Small intestine (tissue), 7 donors: ENCODE data around the gene GADD45B. TPM values are rescaled to one million over a fixed set of nuclear protein-coding genes. Genes with fewer than 3 reads are reported as not detected.
A peak's percentile ranks its signal among the peaks of the same experiment; 100 is the strongest.
"Not testable (repeated sequence)": the region's sequence is repeated elsewhere in the genome, so short reads cannot be mapped to it uniquely, and the experiment has no call there.

Experiments used
- DNase-seq, 2 donors: peaks; one replicate each; pipeline versions ENCODE4 v3.0.0 to v3.0.0-alpha.2; 2013
- FAIRE-seq: peaks from 2 replicates; lab custom pipeline; 2012; peaks lifted over from hg19 to GRCh38; lab: Jason Lieb, UNC
- H3K27ac ChIP-seq, 3 donors: one replicate each; pipeline ENCODE4 v1.5.1; 2013; ENCODE audit warnings: low read length in 2 of 3, mild to moderate bottlenecking in 2 of 3, control low read depth in 1 of 3, inconsistent platforms in 1 of 3, low read depth in 1 of 3, moderate library complexity in 1 of 3
- H3K27me3 ChIP-seq, 3 donors: one replicate each; pipeline ENCODE4 v1.6.1; 2013; ENCODE audit warnings: low read length in 3 of 3, inconsistent platforms in 1 of 3; ENCODE audit not compliant: control insufficient read depth in 3 of 3, insufficient read depth in 3 of 3
- H3K36me3 ChIP-seq, 3 donors: one replicate each; pipeline ENCODE4 v1.6.1; 2013; ENCODE audit warnings: low read length in 3 of 3, inconsistent platforms in 1 of 3, low read depth in 1 of 3, mild to moderate bottlenecking in 1 of 3, moderate library complexity in 1 of 3; ENCODE audit not compliant: control insufficient read depth in 3 of 3, insufficient read depth in 2 of 3
- H3K4me1 ChIP-seq, 3 donors: one replicate each; pipeline ENCODE4 v1.6.1; 2013; ENCODE audit warnings: low read length in 2 of 3, inconsistent platforms in 1 of 3, low read depth in 1 of 3, mild to moderate bottlenecking in 1 of 3, moderate library complexity in 1 of 3; ENCODE audit not compliant: control insufficient read depth in 3 of 3, insufficient read depth in 2 of 3
- H3K4me3 ChIP-seq, 3 donors: one replicate each; pipeline ENCODE4 v1.5.1; 2013; ENCODE audit warnings: low read length in 3 of 3, control low read depth in 1 of 3, inconsistent platforms in 1 of 3, low read depth in 1 of 3, mild to moderate bottlenecking in 1 of 3, moderate library complexity in 1 of 3
- H3K9me3 ChIP-seq, 2 donors: one replicate each; pipeline ENCODE4 v1.6.1; 2013; ENCODE audit warnings: low read depth in 1 of 2, low read length in 1 of 2; ENCODE audit not compliant: control insufficient read depth in 2 of 2, insufficient read depth in 1 of 2
- WGBS, 3 donors: extraction: QIAGEN DNeasy Blood & Tissue Kit; methylation state at CpG; one replicate each; pipeline ENCODE4 v1.1.7; 2013; 5-methylcytosine and 5-hydroxymethylcytosine counted together
- polyA plus RNA-seq, 4 donors: library from polyadenylated mRNA; stranded (reverse) in 3 of 4; unstranded in 1 of 4; fragments of 200-250 nt in 3 of 4; fragments of 120-200 nt in 1 of 4; gene quantifications; one replicate each; pipeline versions ENCODE4 v1.2.1 to v1.2.3, GENCODE V29; 2013
- donor health status: healthy with polysubstance abuse.
- donor health status: control.
- donor health status: control.
- donor health status: Bipolar disorder and iron deficiency.
- donor health status: healthy.

GADD45B gene
- polyA plus RNA-seq, 4 donors: 12.1 to 40.4 (median 15.1) TPM

GRCh38 chr19:2458776-2459175 is 17.2 kb upstream of the GADD45B start:
- H3K27me3 ChIP-seq, DNase-seq, FAIRE-seq, H3K9me3 ChIP-seq, H3K36me3 ChIP-seq, H3K27ac ChIP-seq, H3K4me3 ChIP-seq: not testable (repeated sequence)
- 50 to 83% (median 68%) methylated on average over 10 of the region's 10 CpGs for WGBS, 3 donors
- peaks cover 2 to 14% (median 5%) of the 10 kb centered on the region in 3 donors for H3K4me1 ChIP-seq

GRCh38 chr19:2460245-2460644 is 15.7 kb upstream of the GADD45B start:
- FAIRE-seq (no peak), DNase-seq (no peak)
- H3K4me1 ChIP-seq: peaks cover 2 to 13% (median 5%) of the 10 kb centered on the region in 3 donors
- H3K36me3 ChIP-seq: no peaks in the 10 kb centered on the region
- H3K27ac ChIP-seq: no peak overlapping the region
- H3K9me3 ChIP-seq: no peaks in the 10 kb centered on the region
- H3K4me3 ChIP-seq: no peak overlapping the region
- WGBS, 3 donors: 98 to 100% (median 100%) methylated on average over 1 of the region's 1 CpG
- H3K27me3 ChIP-seq: no peaks in the 10 kb centered on the region

GRCh38 chr19:2461751-2462634 is 13.9 kb upstream of the GADD45B start:
- DNase-seq: peak; percentile 45 to 56
- Histone ChIP-seq H3K4me3 (peak overlapping the region; percentile 31 to 60 (median 57)), H3K4me1 (peaks cover 0 to 9% (median 0%) of the 10 kb centered on the region in 3 donors), H3K27me3 (no peaks in the 10 kb centered on the region), H3K9me3 (no peaks in the 10 kb centered on the region), H3K36me3 (no peaks in the 10 kb centered on the region), H3K27ac (peak overlapping the region in 1 of 3 donors; percentile 16)
- WGBS, 3 donors: 2 to 4% (median 3%) methylated on average over 61 to 62 of the region's 62 CpGs
- no peak for FAIRE-seq

GRCh38 chr19:2462635-2463421 is 13.1 kb upstream of the GADD45B start:
- H3K4me1 ChIP-seq: peaks cover 0 to 9% (median 0%) of the 10 kb centered on the region in 3 donors
- H3K36me3 ChIP-seq: no peaks in the 10 kb centered on the region
- FAIRE-seq (no peak), DNase-seq (peak; percentile 84 to 93)
- H3K27ac ChIP-seq: peak overlapping the region in 1 of 3 donors; percentile 54
- H3K27me3 ChIP-seq: no peaks in the 10 kb centered on the region
- 15 to 25% (median 21%) methylated on average over 43 to 46 of the region's 46 CpGs for WGBS, 3 donors
- H3K9me3 ChIP-seq: no peaks in the 10 kb centered on the region
- peak overlapping the region in 2 of 3 donors; percentile 57 to 60 for H3K4me3 ChIP-seq

- not testable (repeated sequence) for H3K36me3 ChIP-seq, H3K9me3 ChIP-seq, H3K4me3 ChIP-seq, H3K27ac ChIP-seq, H3K27me3 ChIP-seq, H3K4me1 ChIP-seq, FAIRE-seq, DNase-seq
- 96 to 97% (median 96%) methylated on average over 5 of the region's 5 CpGs for WGBS, 3 donors
Measured at GRCh38 chr19:2463694-2464093, 12.2 kb upstream of the GADD45B start.

- Histone ChIP-seq H3K36me3 (no peaks in the 10 kb centered on the region), H3K9me3 (no peaks in the 10 kb centered on the region), H3K27ac (no peak overlapping the region), H3K27me3 (peaks cover 0 to 4% (median 0%) of the 10 kb centered on the region in 3 donors), H3K4me1 (peaks cover 0 to 9% (median 0%) of the 10 kb centered on the region in 3 donors), H3K4me3 (no peak overlapping the region)
- DNase-seq (peak; percentile 37 to 55), FAIRE-seq (no peak)
- whole genome bisulfite sequencing, 3 donors: 37 to 65% (median 58%) methylated on average over 5 of the region's 5 CpGs
Measured at GRCh38 chr19:2464389-2464788, 11.5 kb upstream of the GADD45B start.

GRCh38 chr19:2468596-2468995 is 7.3 kb upstream of the GADD45B start:
- DNase-seq (no peak), FAIRE-seq (no peak)
- H3K4me1 ChIP-seq: no peaks in the 10 kb centered on the region
- no peaks in the 10 kb centered on the region for H3K9me3 ChIP-seq
- no peak overlapping the region for H3K27ac ChIP-seq
- peaks cover 0 to 7% (median 0%) of the 10 kb centered on the region in 3 donors for H3K27me3 ChIP-seq
- WGBS, 3 donors: 77 to 82% (median 82%) methylated on average over 12 of the region's 12 CpGs
- no peaks in the 10 kb centered on the region for H3K36me3 ChIP-seq
- no peak overlapping the region for H3K4me3 ChIP-seq
